Endothelial cell of umbilical vein (primary cell): Measurements from ENCODE around the gene RAD51B.

Source experiments
- CTCF ChIP-seq, 2 donors: IDR thresholded peaks; 1 replicate in 1 of 2; 2 replicates in 1 of 2; pipeline ENCODE4 v1.5.1; 2011; ENCODE audit warnings: low read length in 2 of 2, mild to moderate bottlenecking in 2 of 2, moderate library complexity in 2 of 2, control low read depth in 1 of 2, inconsistent platforms in 1 of 2, low read depth in 1 of 2; ENCODE audit not compliant: insufficient read depth in 1 of 2; ENCODE audit errors: extremely low read depth in 1 of 2
- EZH2 ChIP-seq: IDR thresholded peaks from 2 replicates; pipeline ENCODE4 v1.6.1; 2012; ENCODE audit warnings: borderline replicate concordance, low read depth, mild to moderate bottlenecking, moderate library complexity, low read length, inconsistent platforms; ENCODE audit not compliant: severe bottlenecking
- FOS ChIP-seq: IDR thresholded peaks from 2 replicates; pipeline ENCODE4 v1.6.1; 2011; ENCODE audit warnings: mild to moderate bottlenecking, low read length, moderate library complexity, borderline replicate concordance; ENCODE audit not compliant: insufficient read depth
- POLR2A ChIP-seq: IDR thresholded peaks from 2 replicates; pipeline ENCODE4 v1.6.1; 2012; ENCODE audit warnings: low read depth, mild to moderate bottlenecking, control low read depth, low read length

GRCh38 chr14:68506645-68507419, 687.3 kb downstream of the RAD51B start:
- no peak for TF ChIP-seq CTCF (IDR thresholded peaks at IDR 0.05; ENCODE audit: extremely low read depth in 1 of 2, insufficient read depth in 1 of 2, low read depth in 1 of 2, low read length in 2 of 2)
- TF ChIP-seq EZH2 = no peak
- TF ChIP-seq POLR2A = no peak
- no peak for TF ChIP-seq FOS
